ENCODE data around the gene TRDN.

GRCh38 chr6:123592426-123592825 lies 44.3 kb downstream of the TRDN start:
- TF ChIP-seq, protein P1, sequence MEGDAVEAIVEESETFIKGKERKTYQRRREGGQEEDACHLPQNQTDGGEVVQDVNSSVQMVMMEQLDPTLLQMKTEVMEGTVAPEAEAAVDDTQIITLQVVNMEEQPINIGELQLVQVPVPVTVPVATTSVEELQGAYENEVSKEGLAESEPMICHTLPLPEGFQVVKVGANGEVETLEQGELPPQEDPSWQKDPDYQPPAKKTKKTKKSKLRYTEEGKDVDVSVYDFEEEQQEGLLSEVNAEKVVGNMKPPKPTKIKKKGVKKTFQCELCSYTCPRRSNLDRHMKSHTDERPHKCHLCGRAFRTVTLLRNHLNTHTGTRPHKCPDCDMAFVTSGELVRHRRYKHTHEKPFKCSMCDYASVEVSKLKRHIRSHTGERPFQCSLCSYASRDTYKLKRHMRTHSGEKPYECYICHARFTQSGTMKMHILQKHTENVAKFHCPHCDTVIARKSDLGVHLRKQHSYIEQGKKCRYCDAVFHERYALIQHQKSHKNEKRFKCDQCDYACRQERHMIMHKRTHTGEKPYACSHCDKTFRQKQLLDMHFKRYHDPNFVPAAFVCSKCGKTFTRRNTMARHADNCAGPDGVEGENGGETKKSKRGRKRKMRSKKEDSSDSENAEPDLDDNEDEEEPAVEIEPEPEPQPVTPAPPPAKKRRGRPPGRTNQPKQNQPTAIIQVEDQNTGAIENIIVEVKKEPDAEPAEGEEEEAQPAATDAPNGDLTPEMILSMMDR (IDR thresholded peaks at IDR 0.05) = no peak
- TF ChIP-seq POLR2A (IDR thresholded peaks at IDR 0.05) = no peak
